Fibroblast of mammary gland (primary cell): ENCODE data around the gene POLR2A.

ENCODE experiments used
- DNase-seq: peaks from one replicate; pipeline ENCODE4 v3.0.0-alpha.2; 2010; ENCODE audit warnings: low read depth
- H3K4me3 ChIP-seq: 2 replicates; pipeline ENCODE4 v1.5.1; 2011; ENCODE audit warnings: low read depth, mild to moderate bottlenecking, low read length, moderate library complexity; ENCODE audit not compliant: control insufficient read depth
- TF ChIP-seq, protein P1 (sequence below): conservative IDR thresholded peaks from 2 replicates; pipeline ENCODE4 v1.5.1; 2011; ENCODE audit warnings: low read depth, low read length, inconsistent platforms; ENCODE audit not compliant: control insufficient read depth, insufficient read depth

POLR2A gene

DNA sequence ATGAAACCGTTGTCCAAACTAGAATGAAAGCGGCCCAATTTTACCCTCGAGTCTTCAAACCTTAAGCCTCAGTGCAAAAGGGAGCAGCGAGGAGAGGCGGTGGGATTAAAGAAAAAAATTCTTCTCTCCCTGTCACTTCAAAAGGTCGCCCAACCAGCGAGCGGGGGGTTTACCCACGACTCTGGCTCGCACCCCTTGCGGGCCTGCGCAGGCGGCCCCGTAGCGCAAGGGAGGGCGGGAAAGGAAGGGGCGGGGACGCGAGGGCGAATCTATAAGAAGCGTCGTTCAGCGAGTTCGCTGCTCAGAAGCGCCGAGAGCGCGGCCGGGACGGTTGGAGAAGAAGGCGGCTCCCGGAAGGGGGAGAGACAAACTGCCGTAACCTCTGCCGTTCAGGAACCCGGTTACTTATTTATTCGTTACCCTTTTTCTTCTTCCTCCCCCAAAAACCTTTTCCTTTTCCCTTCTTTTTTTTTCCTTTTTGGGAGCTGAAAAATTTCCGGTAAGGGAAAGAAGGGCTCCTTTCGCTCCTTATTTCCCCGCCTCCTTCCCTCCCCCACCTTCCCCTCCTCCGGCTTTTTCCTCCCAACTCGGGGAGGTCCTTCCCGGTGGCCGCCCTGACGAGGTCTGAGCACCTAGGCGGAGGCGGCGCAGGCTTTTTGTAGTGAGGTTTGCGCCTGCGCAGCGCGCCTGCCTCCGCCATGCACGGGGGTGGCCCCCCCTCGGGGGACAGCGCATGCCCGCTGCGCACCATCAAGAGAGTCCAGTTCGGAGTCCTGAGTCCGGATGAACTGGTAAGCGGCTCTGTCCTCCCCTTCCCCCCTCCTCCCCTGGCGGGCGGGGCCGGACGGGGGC, at the start of gene POLR2A:
TSS of gene POLR2A (plus strand) at position 300 of the 852 bp plus-strand sequence.
- TF ChIP-seq, protein P1, sequence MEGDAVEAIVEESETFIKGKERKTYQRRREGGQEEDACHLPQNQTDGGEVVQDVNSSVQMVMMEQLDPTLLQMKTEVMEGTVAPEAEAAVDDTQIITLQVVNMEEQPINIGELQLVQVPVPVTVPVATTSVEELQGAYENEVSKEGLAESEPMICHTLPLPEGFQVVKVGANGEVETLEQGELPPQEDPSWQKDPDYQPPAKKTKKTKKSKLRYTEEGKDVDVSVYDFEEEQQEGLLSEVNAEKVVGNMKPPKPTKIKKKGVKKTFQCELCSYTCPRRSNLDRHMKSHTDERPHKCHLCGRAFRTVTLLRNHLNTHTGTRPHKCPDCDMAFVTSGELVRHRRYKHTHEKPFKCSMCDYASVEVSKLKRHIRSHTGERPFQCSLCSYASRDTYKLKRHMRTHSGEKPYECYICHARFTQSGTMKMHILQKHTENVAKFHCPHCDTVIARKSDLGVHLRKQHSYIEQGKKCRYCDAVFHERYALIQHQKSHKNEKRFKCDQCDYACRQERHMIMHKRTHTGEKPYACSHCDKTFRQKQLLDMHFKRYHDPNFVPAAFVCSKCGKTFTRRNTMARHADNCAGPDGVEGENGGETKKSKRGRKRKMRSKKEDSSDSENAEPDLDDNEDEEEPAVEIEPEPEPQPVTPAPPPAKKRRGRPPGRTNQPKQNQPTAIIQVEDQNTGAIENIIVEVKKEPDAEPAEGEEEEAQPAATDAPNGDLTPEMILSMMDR, result no peak
- peak; percentile 98 for DNase-seq
- peak within 1 kb of the TSS; percentile 72 for H3K4me3 ChIP-seq

DNA sequence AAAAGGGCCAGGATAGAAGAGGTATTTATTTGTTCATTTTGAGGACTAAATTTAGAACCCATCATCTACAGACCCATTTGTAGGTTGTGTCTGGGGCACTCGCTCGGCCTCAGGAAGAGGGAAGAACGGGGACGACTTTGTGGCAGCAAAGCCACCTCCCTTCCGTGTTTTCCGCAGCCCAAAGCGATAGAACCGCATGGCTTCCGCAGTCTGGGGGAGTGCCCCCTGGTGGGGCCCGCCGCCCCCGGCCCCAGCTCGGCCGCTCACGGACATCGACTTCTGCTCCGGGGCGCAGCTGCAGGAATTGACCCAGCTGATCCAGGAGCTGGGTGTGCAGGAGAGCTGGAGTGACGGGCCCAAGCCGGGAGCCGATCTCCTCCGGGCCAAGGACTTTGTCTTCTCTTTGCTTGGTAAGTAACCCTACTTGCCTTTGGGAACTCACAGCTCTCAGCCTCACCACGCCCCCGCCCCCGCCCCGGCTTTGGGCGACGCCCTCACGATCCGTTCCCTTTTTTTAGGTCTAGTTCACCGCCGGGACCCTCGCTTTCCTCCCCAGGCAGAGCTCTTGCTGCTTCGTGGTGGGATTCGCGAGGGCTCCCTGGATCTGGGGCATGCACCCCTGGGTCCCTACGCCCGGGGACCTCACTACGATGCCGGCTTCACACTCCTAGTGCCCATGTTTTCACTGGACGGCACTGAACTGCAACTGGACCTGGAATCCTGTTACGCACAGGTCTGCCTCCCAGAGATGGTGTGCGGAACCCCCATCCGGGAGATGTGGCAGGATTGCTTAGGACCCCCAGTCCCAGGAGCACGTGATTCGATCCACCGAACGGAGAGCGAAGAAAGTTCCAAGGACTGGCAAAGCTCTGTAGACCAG, 48.2 kb upstream of the POLR2A start:
- no peak for DNase-seq
- H3K4me3 ChIP-seq, result peak overlapping the region; percentile 20

DNA sequence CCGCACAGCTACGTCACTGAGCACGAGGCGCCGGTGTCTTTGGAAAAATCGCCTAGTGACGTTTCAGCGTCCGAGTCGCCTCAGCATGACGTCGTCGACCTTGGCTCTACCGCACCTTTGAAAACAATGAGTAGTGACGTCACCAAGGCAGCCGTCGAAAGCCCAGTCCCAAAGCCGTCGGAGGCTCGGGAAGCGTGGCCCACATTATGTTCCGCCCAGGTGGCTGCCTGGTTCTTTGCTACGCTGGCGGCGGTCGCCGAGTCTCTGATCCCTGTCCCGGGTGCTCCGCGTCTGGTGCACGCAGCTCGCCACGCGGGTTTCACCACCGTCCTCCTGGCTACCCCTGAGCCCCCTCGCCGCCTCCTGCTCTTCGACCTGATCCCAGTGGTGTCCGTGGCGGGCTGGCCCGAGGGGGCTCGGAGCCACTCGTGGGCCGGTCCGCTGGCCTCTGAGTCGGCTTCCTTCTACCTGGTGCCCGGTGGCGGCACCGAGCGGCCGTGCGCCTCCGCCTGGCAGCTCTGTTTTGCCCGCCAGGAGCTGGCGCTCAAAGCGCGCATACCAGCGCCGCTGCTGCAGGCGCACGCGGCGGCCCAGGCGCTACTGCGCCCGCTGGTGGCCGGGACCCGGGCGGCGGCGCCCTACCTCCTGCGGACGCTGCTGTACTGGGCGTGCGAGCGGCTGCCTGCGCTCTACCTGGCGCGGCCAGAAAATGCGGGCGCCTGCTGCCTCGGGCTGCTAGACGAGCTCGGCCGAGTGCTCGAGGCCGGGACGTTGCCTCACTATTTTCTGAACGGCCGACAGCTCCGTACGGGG, 47.4 kb upstream of the POLR2A start:
- peak overlapping the region; percentile 12 for H3K4me3 ChIP-seq
- TF ChIP-seq, protein P1, result no peak

More for the DNA sequence above, 48.2 kb upstream of the POLR2A start:
- TF ChIP-seq, protein P1, result no peak

DNA sequence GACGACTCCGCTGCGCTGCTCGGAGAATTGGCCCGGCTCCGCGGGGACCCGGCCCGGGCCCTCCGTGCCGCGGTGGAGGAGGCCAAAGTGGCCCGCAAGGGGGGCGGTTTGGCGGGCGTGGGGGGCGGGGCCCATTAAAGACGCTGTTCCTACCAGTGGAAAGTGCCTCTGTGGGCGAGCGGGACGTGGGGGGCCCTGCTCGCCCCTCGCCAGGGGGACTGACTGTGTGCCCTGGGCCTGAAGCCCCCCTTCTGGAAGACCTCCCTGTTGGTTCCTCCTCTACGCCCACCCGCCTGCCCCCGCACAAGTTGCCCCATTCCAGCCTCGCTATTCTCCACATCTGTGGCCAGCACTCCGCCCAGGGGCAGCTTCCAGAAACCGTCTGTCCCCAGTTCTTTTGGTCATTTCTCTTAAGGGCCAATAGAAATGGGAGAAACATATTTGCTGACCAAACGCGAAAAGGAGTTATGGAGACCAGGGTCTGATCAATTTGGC, 46.8 kb upstream of the POLR2A start:
- H3K4me3 ChIP-seq, result peak overlapping the region; percentile 12
- TF ChIP-seq, protein P1, result no peak
- no peak for DNase-seq

More for the DNA sequence above, 47.4 kb upstream of the POLR2A start:
- DNase-seq, result peak; percentile 68

DNA sequence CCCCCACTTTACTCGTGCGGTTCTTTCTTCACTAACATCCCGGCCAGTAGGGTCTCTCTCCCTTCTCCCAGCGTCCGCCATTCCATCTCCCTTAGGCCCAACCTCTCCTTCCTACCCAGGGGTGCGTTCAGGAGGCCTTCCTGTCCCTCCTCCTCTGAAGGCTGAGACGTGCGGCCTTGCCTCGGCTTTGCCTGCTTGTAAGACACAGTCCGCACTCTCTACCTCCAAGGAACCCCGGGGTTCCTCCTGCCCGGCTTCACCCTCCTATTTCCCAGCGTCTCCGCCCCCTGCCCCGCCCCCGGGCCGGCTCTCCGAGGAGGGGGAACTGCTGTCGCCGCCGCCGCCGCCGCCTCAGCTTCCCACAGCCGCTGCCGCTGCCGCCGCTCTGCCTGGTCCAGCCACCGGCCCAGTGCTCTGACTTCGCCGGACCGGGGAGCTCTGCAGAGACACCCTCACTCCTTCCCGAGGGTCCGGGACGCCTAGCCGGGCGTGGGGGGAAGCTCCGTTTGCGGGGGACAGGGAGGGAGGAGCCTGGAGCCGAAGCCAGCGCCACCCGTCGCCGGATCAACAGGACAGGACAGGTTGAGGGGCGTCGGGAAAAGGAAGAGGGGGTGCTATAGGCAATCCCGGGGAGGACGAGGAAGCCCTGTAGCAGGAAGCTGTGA, 46.1 kb upstream of the POLR2A start:
- H3K4me3 ChIP-seq, result peak overlapping the region; percentile 2
- TF ChIP-seq, protein P1, result no peak
- DNase-seq, result no peak
